DMS 273 (cell line): ENCODE measurements around the gene BET1L.
"Not testable (repeated sequence)": the region's sequence is repeated elsewhere in the genome, so short reads cannot be mapped to it uniquely, and the experiment has no call there.

Experiments
- DNase-seq: peaks from one replicate; lab custom pipeline; 2025; ENCODE audit not compliant: unreplicated experiment; lab: John Stamatoyannopoulos, UW

Gene BET1L

DNA sequence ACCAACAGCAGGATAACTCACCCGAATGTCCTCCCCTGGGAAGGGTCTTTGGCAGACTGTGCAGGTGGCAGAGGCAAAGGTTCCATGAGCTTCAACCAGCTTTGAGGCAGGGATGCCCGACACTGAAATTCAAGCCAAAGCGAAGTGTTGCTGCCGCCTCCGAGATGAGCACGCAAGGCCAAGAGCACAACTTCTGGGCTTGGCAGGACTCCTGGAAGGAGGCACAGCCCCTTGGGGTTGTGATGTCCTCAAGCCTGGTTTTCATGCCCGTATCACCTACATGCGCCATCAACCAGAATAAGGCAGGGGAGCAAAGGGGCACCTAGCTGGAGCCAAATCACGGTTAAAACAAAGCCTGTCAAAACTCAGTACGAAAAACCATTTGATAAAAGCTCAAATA lies 23.2 kb upstream of the BET1L start:
- DNase-seq: no peak

DNA sequence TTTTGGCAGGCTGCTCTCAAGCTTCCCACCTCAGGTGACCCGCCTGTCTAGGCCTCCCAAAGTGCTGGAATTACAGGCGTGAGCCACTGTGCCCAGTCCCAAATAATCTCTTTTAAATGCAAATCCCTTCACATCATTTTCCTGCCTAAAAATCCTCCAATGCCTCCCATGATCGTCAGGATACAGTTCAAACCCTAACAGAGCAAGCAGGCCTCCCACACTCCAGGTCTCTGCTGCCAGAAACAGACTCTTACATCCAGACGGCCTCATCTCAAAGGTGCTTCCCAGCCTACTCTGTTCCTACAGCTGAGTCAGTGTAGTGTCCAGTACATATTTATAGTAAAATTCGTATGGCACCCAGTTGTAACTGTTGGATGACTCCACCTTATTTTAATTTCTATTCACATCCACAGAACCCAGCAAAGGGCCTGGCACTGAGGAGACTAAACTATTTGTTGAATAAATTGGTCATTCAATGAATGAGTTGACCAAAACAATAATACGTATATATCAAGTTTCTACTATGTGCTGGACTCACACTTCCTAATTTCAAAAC lies 20.7 kb upstream of the BET1L start:
- DNase-seq: no peak

DNA sequence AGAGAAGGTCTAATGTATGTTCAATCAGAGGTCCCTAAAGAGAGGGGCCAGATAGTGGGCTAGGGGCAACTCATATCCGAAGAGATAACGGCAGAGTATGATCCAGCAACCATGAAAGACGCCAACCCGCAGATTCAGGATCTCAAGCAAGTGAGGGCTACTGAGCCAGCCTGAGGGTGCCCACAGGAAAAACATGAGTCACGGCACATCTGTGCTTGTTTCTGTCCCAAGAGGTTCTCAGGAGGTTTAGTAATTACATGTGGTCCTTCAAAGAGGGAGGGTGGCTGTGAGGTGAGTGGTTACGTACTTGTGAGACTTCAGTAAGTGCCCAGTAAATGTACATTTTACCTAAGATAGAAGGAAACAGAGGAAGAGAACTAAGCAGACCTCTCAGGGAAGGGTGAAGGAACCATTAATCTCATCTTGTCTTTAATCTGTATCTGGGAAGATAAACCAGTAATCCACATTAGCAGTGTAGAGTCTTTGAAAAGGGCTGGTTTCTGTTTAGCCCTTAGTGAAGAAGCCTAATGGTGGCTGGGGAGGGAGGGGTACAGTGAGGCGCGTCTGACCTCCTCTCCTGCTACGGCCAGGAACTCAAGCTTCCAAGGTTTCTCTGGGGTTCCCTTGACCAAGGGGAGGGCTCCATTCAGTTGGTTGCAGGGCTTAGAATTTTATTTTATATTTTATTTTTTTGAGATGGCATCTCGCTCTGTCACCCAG lies 18.7 kb upstream of the BET1L start:
- no peak for DNase-seq

DNA sequence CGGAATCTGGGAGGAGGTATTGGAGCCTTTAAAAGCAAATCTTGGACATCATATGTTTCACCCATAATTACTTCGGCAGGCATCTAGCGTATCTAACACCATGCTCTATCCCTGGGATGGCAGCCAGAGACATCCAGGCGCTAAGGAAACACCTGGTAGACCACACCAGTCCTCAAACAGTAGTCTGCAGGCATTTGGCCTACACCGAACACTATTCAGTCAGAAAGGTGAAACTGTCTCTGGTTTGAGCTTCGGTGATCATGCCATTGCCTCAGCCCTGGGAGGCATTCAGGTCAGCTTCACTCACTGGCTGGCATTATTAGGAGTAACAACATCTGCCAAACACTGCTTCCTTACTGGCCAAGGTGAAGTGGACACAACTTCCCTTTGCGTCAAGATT lies 17.2 kb upstream of the BET1L start:
- no peak for DNase-seq

- DNase-seq: no peak
These were observed 16.7 kb upstream of the BET1L start for GRCh38 chr11:223884-224283.

- DNase-seq: no peak
These were observed 16.0 kb upstream of the BET1L start for GRCh38 chr11:223026-223789.

DNA sequence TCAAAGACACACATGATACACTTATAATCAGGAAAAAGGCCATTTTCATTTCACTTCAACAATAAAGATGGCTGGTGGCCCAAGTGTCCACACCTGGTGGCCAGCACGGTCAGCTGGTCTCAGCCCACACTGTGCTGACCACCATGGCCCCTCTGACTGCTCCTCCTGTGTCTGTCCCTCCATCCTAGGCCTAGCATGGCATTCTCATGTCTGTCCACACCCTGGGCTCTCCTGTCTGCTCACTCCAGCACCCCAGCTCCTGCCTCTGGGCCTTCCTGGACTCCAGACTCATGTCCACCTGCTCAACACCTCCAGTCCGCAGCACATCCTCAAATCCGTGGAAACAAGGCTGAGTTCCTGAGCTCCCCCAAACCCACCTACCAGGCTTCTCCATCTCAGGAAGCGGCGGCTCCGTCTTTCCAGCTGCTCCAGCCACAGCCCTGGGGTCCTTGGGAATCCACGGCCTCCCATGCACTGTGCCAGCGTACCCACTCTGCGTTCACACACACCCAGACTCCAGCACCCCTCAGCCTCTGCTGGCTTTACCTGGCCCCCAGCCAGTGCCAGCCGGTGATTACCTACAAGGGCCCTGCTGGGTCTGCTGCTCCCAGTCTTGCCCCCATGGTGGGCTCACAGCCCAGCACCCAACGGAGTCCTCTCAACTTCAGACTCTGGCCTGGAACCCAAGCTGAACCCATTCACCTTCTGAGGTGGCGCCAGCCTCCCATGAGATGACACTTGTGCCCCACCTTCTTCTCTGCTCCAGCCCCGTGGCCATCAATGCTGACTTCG lies 15.0 kb upstream of the BET1L start:
- DNase-seq: no peak

DNA sequence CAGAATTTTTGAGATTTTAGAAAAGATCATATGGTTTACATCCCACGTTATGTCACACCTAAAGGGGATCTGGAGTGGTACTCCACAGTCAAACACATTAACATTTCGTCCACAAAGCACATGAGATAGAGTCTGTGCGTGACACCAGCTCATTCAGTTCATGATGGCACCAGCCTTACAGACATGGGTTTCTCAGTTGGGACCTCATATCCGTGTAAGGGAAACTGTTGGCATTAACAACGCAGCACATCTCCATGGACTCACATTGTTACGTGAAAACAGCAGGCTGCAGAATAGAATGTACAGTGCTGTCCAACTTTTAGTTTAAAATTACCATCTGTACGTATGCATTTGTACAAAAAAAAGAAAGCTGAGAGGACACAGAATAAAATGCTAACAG lies 14.3 kb upstream of the BET1L start:
- no peak for DNase-seq

- DNase-seq: not testable (repeated sequence)
These were observed 13.5 kb upstream of the BET1L start for GRCh38 chr11:220641-221215.

DNA sequence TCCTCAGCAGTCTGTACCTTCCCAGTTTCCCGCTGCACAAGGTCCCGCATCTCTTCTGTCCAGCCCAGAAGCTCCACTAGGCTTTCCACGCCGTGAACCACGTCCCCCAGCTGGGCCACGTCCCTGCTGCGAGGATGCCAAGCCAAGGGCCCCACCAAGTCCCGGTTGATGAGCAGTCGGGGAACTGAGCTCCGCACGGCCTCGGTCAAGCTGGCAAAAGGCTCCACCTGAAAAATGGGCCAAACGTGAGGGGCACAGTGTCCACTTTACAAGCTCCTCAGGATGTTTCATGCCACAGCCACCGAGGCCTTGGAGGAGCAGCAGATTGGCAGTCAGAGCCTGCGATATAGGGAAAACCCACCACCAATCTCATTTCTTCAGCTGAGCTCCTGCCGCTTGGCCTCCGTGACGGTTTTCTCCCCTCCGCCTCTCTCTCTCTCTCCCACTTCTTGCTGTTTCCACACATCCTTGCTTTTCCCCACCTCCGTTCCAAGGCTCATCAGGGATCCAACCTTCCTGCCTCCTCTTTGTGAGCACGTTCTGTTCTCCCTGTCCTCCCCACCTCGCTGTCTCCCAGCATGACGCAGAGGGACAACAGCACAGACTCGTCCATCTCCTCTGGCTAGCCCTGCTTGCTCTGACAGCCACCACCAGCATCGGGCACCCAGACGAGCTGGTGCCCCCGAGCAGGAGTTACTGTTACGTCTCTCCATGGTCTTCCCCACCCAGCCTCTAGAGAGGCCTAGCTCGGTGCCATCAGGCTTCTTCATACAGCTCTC lies 11.8 kb upstream of the BET1L start:
- no peak for DNase-seq

DNA sequence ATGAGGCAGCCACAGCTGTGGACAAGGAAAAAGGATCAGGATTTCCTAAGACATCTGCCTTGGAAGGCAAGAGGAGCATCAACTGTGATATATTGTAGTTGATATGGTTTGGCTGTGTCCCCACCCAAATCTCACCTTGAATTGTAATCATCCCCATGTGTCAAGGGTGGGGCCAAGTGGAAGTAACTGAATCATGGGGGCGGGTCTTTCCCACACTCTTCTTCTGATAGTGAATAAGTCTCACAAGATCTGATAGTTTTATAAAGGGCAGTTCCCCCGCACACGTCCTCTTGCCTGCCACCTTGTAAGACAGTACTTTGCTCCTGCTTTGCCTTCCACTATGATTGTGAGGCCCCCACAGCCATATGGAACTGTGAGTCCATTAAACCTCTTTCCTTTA lies 10.5 kb upstream of the BET1L start:
- no peak for DNase-seq

- DNase-seq: no peak
These were observed 9.1 kb upstream of the BET1L start for GRCh38 chr11:216081-216974.

DNA sequence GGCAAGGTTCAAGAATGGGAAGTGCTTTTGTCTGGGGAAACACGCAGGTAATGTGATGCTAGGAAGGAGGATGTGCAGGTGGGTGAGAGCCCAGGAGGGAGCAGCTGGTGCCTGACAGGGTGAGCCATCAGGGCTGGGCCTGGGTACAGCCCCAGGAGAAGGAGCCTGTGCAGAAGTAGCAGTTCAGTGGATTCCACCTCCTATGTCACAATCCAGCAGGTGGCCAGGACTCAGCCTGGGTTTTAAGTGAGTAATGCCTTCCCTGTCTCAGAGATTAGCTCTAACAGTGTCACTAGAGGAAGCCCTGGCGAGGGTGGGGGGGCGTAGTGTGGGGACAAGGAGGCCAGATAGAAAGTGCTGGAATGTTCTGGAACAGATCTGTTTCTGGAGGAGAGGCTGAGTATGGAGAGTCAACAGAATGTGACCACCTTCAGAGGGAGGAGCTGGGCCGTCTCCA lies 8.4 kb upstream of the BET1L start:
- DNase-seq: no peak

- DNase-seq: no peak
These were observed 6.9 kb upstream of the BET1L start for GRCh38 chr11:214083-214482.

DNA sequence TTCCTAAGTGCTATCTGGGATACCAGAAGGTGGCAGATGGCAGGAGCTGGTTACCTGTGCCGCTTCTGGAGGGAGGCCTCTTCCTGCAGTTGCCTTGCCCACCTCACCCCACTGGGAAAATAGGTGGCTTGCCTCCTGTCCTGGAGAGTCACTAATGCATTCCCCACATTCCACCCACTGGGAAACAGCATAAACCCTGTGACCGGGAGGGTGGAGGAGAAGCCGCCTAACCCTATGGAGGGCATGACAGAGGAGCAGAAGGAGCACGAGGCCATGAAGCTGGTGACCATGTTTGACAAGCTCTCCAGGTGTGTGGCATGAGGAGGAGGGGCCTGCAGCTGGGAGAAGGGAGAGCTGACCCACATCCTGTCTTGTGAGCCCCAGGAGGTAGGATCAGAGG lies 5.9 kb upstream of the BET1L start:
- DNase-seq: no peak

DNA sequence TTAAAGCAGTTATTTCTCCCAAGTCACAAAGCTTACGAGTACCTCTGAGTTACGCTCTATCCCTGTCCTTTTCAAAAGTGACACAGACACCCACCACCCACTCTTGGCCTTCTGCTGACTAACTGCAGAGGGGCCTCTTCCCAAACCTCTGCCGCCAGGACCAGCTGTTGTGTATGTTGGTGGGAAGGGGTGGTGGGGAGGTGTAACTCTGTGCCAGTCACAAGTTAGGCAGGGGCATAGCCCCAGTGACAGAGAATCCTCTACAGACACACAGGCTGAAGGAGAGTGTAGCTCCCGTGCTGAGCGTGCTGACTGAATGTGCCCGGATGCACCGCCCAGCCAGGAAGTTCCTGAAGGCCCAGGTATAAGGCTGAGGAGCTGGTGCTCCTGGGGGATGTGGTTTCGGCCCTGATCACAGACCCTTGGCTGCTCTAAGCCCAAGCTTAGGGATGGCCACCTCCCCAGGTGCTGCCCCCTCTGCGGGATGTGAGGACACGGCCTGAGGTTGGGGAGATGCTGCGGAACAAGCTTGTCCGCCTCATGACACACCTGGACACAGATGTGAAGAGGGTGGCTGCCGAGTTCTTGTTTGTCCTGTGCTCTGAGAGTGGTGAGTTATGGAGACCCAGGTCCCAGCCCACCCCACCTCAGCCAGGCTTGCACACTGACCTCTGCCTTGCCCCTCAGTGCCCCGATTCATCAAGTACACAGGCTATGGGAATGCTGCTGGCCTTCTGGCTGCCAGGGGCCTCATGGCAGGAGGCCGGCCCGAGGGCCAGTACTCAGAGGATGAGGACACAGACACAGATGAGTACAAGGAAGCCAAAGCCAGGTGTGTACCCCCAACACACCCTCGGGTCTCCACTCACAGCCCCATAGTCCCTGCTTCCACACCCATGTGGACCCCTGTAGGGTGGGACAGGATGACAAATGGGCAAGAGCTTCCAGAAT lies 5.2 kb upstream of the BET1L start:
- no peak for DNase-seq

DNA sequence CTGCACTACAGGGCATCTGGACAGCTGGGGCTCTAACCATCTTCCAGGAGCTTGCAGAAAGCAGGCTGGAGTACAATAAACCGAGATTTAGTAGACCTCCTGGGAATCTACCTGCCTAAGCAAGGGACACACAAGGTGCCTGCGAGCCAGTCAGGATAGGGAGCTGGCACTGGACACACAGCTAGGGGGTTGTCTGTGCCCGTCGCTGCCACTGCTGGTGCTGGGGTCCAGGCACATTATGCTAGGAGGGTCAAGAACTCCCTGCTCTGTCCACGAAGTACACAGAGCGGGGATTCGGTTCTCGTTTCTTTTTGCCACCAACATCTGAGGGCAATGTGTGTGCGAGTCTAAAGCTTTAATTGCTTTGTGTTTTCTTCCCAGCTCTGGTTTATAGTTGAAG lies 4.5 kb upstream of the BET1L start:
- DNase-seq: no peak

DNA sequence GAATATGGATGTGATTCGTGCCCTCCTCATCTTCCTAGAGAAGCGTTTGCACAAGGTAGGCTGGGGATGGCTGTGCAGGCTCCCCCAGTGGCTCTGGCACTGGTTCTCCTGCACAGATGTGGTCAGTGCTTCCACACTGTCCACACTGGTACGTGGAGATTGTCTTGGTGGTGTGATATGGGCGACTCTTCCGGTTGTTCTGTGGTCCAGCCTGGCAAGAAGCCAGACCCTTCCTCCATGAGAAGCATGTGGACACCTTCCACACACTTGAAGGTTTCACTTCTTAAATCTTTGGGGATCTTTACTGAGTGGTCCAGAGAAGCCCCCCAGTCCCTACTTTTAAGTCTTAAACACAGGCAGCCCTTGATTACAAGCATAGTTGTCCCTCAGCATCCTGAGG lies 4.1 kb upstream of the BET1L start:
- no peak for DNase-seq
